ENCODE data around the gene CSF3R.

GRCh38 chr1:36450270-36450918 lies 32.3 kb downstream of the CSF3R start, which contains the start of gene OSCP1:
- peak in 2 of 4 donors; percentile 65 to 74 for TF ChIP-seq POLR2A (IDR thresholded peaks at IDR 0.05)
- no peak for TF ChIP-seq CTCF (IDR thresholded peaks at IDR 0.05)
- peak; percentile 86 to 96 (median 95) for TF ChIP-seq POLR2AphosphoS5 (IDR thresholded peaks at IDR 0.05)

Data from stomach (tissue), 4 donors.